Gastroesophageal sphincter (tissue), 3 donors: ENCODE measurements around the gene KCNIP4.

Experiments used
- CTCF ChIP-seq, 4 experiments: fragments of 200-600 bp in 2 of 4; fragments of 450-650 bp in 2 of 4; sonication (generic) in 1 of 4; IDR thresholded peaks; one replicate each; pipeline ENCODE4 v1.5.1; 2017 to 2019; ENCODE audit warnings: antibody characterized with exemption in 4 of 4, mild to moderate bottlenecking in 2 of 4, moderate library complexity in 2 of 4
- EP300 ChIP-seq: sonication (generic); formaldehyde crosslinking; IDR thresholded peaks from one replicate; pipeline ENCODE4 v1.6.1; 2017; ENCODE audit warnings: antibody characterized with exemption, mild to moderate bottlenecking
- POLR2A ChIP-seq, 2 donors: fragments of 450-650 bp; IDR thresholded peaks; one replicate each; pipeline ENCODE4 v1.6.1; 2017; ENCODE audit warnings: antibody characterized with exemption in 2 of 2, mild to moderate bottlenecking in 2 of 2, moderate library complexity in 1 of 2

- TF ChIP-seq CTCF (IDR thresholded peaks at IDR 0.05), result no peak
- TF ChIP-seq POLR2A (IDR thresholded peaks at IDR 0.05), result no peak
- TF ChIP-seq EP300, result no peak
Measured at GRCh38 chr4:20895208-20895607, 1053.4 kb downstream of the KCNIP4 start.
